PC-3 (cell line): ENCODE results near the gene KBTBD12.

ENCODE experiments used
- EZH2 ChIP-seq: fragments of 300-600 bp; sonication (generic); IDR thresholded peaks from one replicate; pipeline ENCODE4 v1.6.1; 2017; ENCODE audit warnings: antibody characterized with exemption, mild to moderate bottlenecking, low read length; ENCODE audit not compliant: unreplicated experiment
- EZH2phosphoT487 ChIP-seq: fragments of 300-600 bp; sonication (generic); IDR thresholded peaks from 2 replicates; pipeline ENCODE4 v1.6.1; 2018; ENCODE audit warnings: mild to moderate bottlenecking, antibody characterized with exemption, low read length, borderline replicate concordance
- TF ChIP-seq, protein P1 (sequence below): fragments of 300-600 bp; sonication (generic); conservative IDR thresholded peaks from 2 replicates; pipeline ENCODE4 v1.5.1; 2017; ENCODE audit warnings: antibody characterized with exemption, low read depth, mild to moderate bottlenecking, low read length

DNA sequence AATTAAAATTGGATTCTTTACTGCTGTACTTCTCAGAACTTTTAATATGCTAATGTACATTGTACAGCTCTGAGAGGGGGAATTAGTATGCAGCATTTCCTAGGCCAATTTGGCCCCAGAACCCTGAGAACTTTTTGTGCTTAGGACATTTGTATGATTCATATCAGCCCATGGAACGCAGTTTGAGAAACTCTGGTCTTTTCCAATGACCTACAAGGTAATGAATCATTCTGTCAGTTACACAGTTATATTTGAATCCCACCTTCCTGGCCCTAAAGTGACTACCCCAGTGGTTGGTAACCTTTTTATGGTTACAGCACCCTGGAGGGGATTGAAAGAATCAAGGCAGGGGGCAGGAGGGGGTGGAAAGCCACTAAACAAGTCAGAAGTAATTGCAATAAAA lies 25.6 kb upstream of the KBTBD12 start:
- TF ChIP-seq, protein P1, sequence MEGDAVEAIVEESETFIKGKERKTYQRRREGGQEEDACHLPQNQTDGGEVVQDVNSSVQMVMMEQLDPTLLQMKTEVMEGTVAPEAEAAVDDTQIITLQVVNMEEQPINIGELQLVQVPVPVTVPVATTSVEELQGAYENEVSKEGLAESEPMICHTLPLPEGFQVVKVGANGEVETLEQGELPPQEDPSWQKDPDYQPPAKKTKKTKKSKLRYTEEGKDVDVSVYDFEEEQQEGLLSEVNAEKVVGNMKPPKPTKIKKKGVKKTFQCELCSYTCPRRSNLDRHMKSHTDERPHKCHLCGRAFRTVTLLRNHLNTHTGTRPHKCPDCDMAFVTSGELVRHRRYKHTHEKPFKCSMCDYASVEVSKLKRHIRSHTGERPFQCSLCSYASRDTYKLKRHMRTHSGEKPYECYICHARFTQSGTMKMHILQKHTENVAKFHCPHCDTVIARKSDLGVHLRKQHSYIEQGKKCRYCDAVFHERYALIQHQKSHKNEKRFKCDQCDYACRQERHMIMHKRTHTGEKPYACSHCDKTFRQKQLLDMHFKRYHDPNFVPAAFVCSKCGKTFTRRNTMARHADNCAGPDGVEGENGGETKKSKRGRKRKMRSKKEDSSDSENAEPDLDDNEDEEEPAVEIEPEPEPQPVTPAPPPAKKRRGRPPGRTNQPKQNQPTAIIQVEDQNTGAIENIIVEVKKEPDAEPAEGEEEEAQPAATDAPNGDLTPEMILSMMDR = no peak
- TF ChIP-seq EZH2phosphoT487 = no peak
- TF ChIP-seq EZH2 = no peak
